GM13977 (cell line): ENCODE data around the gene ACSM6.

Source experiments
- DNase-seq: peaks from one replicate; pipeline ENCODE4 v3.0.0; 2012; ENCODE audit warnings: low spot score
- CTCF ChIP-seq: IDR thresholded peaks from 2 replicates; pipeline ENCODE4 v1.5.1; 2012; ENCODE audit warnings: mild to moderate bottlenecking, control low read depth; ENCODE audit not compliant: insufficient read depth; ENCODE audit errors: extremely low read depth, missing control alignments
- in situ Hi-C: fragments of 300-500 bp; cut with MboI; formaldehyde crosslinking; loops from one replicate; pipeline ENCODE4 v1.12.0; 2022; ENCODE audit warnings: low sequenced_read_pairs, low pct_unique_long_range_greater_than_20kb, mixed read lengths, inconsistent platforms; ENCODE audit not compliant: unreplicated experiment

ACSM6 gene

DNA sequence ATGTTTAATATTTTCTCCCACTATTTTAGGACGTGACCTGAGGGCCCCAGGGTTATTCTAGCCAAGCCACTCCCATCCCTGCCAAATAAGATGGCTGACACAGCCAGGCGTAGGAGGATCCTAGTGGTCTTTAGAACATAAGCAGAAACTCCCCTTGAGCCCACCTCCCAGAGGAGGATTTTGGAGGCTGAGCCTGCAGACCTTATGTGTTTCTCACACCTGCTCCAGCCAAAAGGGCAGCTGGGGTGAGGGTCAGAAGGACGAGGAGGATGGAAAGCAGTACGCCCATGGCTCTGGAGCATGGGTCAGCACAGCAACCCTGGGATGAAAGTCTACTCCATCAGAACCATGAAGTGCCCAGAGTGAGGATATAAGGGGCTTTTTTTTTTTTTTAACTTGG lies 56.8 kb downstream of the ACSM6 start:
- in situ Hi-C loops = no loop called here
- DNase-seq = no peak
- no peak for TF ChIP-seq CTCF

GRCh38 chr10:95253007-95253406 lies 59.0 kb downstream of the ACSM6 start:
- DNase-seq = no peak
- in situ Hi-C loops = no loop called here
- TF ChIP-seq CTCF = no peak

DNA sequence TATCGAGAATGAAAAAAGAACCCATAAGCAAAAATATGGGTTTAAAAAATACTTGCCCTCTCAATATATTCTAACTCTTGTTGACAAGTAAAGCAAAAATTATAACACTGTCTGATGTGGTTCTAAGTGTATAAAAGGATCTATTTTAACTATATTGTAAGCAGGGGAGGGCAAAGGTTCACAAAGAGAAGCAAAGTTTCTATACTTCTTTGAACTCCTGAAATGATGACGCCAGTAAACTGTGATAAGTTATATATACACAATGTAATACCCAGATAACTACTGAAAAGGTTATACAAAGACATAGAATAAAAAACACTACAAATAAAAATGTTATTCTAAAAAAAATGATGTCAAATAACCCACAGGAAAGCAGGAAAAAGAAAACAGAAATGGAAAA lies 59.6 kb downstream of the ACSM6 start:
- no peak for TF ChIP-seq CTCF
- in situ Hi-C loops = no loop called here
- no peak for DNase-seq

GRCh38 chr10:95254629-95255028 lies 60.6 kb downstream of the ACSM6 start:
- in situ Hi-C loops = no loop called here
- no peak for DNase-seq
- TF ChIP-seq CTCF = no peak

- no peak for DNase-seq
- in situ Hi-C loops = no loop called here
- no peak for TF ChIP-seq CTCF
Observed at GRCh38 chr10:95256268-95256667, 62.2 kb downstream of the ACSM6 start.

- no peak for DNase-seq
- in situ Hi-C loops = no loop called here
- TF ChIP-seq CTCF = no peak
Observed at GRCh38 chr10:95257849-95258248, 63.8 kb downstream of the ACSM6 start.

GRCh38 chr10:95260397-95260881 lies 66.4 kb downstream of the ACSM6 start:
- in situ Hi-C loops = no loop called here
- TF ChIP-seq CTCF = no peak
- peak; percentile 19 for DNase-seq
